Measurements from ENCODE around the gene CHIA.
"Not testable (repeated sequence)": the region's sequence is repeated elsewhere in the genome, so short reads cannot be mapped to it uniquely, and the experiment has no call there.

CHIA gene

DNA sequence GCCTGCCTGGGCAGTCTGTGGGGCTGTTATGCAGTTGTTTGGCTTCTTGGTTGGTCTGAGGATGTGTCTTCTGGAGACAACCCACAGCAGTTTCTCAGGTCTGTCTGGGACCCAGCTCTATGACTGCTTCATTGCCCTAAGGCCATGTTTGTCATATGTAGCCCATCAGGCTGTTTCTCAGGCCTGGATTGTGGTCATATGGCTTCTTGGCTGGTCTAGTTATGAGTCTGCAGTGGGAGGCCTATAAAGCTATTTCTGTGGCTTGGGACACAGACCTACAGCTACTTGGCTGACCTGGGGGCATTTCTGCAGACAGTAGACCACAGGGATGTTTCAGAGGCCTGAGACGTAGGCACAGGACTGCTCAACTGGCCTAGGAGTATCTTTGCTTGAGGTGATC, 41.5 kb downstream of the CHIA start:
- H3K27me3 ChIP-seq (replicated peaks; ENCODE audit: insufficient read depth, low read length), result no peaks in the 10 kb centered on the region
- no peaks in the 10 kb centered on the region for H3K9me2 ChIP-seq (replicated peaks; ENCODE audit: insufficient read depth, low read length)
- no peak overlapping the region for H3K27ac ChIP-seq (ENCODE audit: low read length)
- no peaks in the 10 kb centered on the region for H3K79me2 ChIP-seq (ENCODE audit: low read length)
- no peaks in the 10 kb centered on the region for H3K36me3 ChIP-seq (replicated peaks; ENCODE audit: insufficient read depth, low read length)
- no peaks in the 10 kb centered on the region for H3F3A ChIP-seq (ENCODE audit: insufficient read depth, low read length)
- H3K9me3 ChIP-seq (replicated peaks; ENCODE audit: insufficient read depth, low read length), result no peaks in the 10 kb centered on the region
- H2AFZ ChIP-seq (ENCODE audit: low read length), result no peak overlapping the region
- no peak for TF ChIP-seq EZH2 (optimal IDR thresholded peaks at IDR 0.05; ENCODE audit: low read depth, low read length)
- TF ChIP-seq EZH2phosphoT487 (IDR thresholded peaks at IDR 0.05; ENCODE audit: low read length), result no peak
- TF ChIP-seq, protein P1, sequence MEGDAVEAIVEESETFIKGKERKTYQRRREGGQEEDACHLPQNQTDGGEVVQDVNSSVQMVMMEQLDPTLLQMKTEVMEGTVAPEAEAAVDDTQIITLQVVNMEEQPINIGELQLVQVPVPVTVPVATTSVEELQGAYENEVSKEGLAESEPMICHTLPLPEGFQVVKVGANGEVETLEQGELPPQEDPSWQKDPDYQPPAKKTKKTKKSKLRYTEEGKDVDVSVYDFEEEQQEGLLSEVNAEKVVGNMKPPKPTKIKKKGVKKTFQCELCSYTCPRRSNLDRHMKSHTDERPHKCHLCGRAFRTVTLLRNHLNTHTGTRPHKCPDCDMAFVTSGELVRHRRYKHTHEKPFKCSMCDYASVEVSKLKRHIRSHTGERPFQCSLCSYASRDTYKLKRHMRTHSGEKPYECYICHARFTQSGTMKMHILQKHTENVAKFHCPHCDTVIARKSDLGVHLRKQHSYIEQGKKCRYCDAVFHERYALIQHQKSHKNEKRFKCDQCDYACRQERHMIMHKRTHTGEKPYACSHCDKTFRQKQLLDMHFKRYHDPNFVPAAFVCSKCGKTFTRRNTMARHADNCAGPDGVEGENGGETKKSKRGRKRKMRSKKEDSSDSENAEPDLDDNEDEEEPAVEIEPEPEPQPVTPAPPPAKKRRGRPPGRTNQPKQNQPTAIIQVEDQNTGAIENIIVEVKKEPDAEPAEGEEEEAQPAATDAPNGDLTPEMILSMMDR (IDR thresholded peaks at IDR 0.05; ENCODE audit: low read length), result no peak
- no peak overlapping the region for H3K9ac ChIP-seq (ENCODE audit: low read length)
- H3K4me1 ChIP-seq (ENCODE audit: low read length), result no peaks in the 10 kb centered on the region
- H3K4me3 ChIP-seq (ENCODE audit: low read length), result no peak overlapping the region
- H3K4me2 ChIP-seq (ENCODE audit: low read depth, low read length), result no peak overlapping the region
- H4K20me1 ChIP-seq (ENCODE audit: insufficient read depth, low read length), result no peaks in the 10 kb centered on the region
- no peak for DNase-seq

- Histone ChIP-seq H3K27ac (ENCODE audit: low read length) (no peak overlapping the region), H2AFZ (ENCODE audit: low read length) (no peak overlapping the region), H3K9ac (ENCODE audit: low read length) (no peak overlapping the region), H3K9me2 (replicated peaks; ENCODE audit: insufficient read depth, low read length) (no peaks in the 10 kb centered on the region), H3K36me3 (replicated peaks; ENCODE audit: insufficient read depth, low read length) (no peaks in the 10 kb centered on the region), H3K4me1 (ENCODE audit: low read length) (no peaks in the 10 kb centered on the region), H3F3A (ENCODE audit: insufficient read depth, low read length) (no peaks in the 10 kb centered on the region), H4K20me1 (ENCODE audit: insufficient read depth, low read length) (no peaks in the 10 kb centered on the region), H3K79me2 (ENCODE audit: low read length) (no peaks in the 10 kb centered on the region), H3K4me2 (ENCODE audit: low read depth, low read length) (no peak overlapping the region), H3K4me3 (ENCODE audit: low read length) (no peak overlapping the region), H3K9me3 (replicated peaks; ENCODE audit: insufficient read depth, low read length) (no peaks in the 10 kb centered on the region), H3K27me3 (replicated peaks; ENCODE audit: insufficient read depth, low read length) (no peaks in the 10 kb centered on the region)
- peak; percentile 11 for DNase-seq
- no peak for TF ChIP-seq EZH2phosphoT487 (IDR thresholded peaks at IDR 0.05; ENCODE audit: low read length)
- no peak for TF ChIP-seq EZH2 (optimal IDR thresholded peaks at IDR 0.05; ENCODE audit: low read depth, low read length)
- TF ChIP-seq, protein P1 (IDR thresholded peaks at IDR 0.05; ENCODE audit: low read length), result peak; percentile 38; the same call in 1 of the 2 replicates
Observed at GRCh38 chr1:111334169-111334568, 43.5 kb downstream of the CHIA start.

DNA sequence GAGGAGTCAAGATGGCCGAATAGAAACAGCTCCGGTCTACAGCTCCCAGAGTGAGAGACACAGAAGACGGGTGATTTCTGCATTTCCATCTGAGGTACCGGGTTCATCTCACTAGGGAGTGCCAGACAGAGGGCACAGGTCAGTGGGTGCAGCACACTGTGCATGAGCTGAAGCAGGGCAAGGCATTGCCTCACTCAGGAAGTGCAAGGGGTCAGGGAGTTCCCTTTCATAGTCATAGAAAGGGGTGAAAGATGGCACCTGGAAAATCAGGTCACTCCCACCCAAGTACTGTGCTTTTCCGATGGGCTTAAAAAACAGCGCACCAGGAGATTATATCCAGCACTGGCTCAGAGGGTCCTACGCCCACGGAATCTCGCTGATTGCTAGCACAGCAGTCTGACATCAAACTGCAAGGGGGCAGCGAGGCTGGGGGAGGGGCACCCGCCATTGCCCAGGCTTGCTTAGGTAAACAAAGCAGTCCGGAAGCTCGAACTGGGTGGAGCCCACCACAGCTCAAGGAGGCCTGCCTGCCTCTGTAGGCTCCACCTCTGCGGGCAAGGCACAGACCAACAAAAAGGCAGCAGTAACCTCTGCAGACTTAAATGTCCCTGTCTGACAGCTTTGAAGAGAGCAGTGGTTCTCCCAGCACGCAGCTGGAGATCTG, 44.7 kb downstream of the CHIA start:
- H3K79me2 ChIP-seq (ENCODE audit: low read length); H3K4me1 ChIP-seq (ENCODE audit: low read length); H2AFZ ChIP-seq (ENCODE audit: low read length); H4K20me1 ChIP-seq (ENCODE audit: insufficient read depth, low read length); H3K9me2 ChIP-seq (replicated peaks; ENCODE audit: insufficient read depth, low read length); H3K27me3 ChIP-seq (replicated peaks; ENCODE audit: insufficient read depth, low read length); H3K4me3 ChIP-seq (ENCODE audit: low read length); H3K36me3 ChIP-seq (replicated peaks; ENCODE audit: insufficient read depth, low read length); H3K27ac ChIP-seq (ENCODE audit: low read length); H3K4me2 ChIP-seq (ENCODE audit: low read depth, low read length); H3F3A ChIP-seq (ENCODE audit: insufficient read depth, low read length); H3K9me3 ChIP-seq (replicated peaks; ENCODE audit: insufficient read depth, low read length); H3K9ac ChIP-seq (ENCODE audit: low read length); DNase-seq: not testable (repeated sequence)

DNA sequence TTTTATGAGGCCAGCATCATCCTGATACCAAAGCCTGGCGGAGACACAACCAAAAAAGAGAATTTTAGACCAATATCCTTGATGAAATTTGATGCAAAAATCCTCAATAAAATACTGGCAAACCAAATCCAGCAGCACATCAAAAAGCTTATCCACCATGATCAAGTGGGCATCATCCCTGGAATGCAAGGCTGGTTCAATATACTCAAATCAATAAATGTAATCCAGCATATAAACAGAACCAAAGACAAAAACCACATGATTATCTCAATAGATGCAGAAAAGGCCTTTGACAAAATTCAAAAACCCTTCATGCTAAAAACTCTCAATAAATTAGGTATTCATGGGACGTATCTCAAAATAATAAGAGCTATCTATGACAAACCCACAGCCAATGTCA, 48.2 kb downstream of the CHIA start:
- not testable (repeated sequence) for H3K9me3 ChIP-seq (replicated peaks; ENCODE audit: insufficient read depth, low read length); H4K20me1 ChIP-seq (ENCODE audit: insufficient read depth, low read length); DNase-seq; H3K4me1 ChIP-seq (ENCODE audit: low read length); H3K36me3 ChIP-seq (replicated peaks; ENCODE audit: insufficient read depth, low read length); H3F3A ChIP-seq (ENCODE audit: insufficient read depth, low read length); H2AFZ ChIP-seq (ENCODE audit: low read length); H3K4me2 ChIP-seq (ENCODE audit: low read depth, low read length); H3K27ac ChIP-seq (ENCODE audit: low read length); H3K9me2 ChIP-seq (replicated peaks; ENCODE audit: insufficient read depth, low read length); H3K27me3 ChIP-seq (replicated peaks; ENCODE audit: insufficient read depth, low read length); H3K9ac ChIP-seq (ENCODE audit: low read length); H3K79me2 ChIP-seq (ENCODE audit: low read length); H3K4me3 ChIP-seq (ENCODE audit: low read length)
